H9 (cell line): ENCODE data around the gene VRK3. TPM values are rescaled to one million over a fixed set of nuclear protein-coding genes. Genes with fewer than 3 reads are reported as not detected.

ENCODE experiments used
- DNase-seq: peaks from one replicate; pipeline ENCODE4 v3.0.0-alpha.2; 2017
- H2AFZ ChIP-seq: one replicate; pipeline ENCODE4 v1.6.1; 2013; ENCODE audit warnings: mild to moderate bottlenecking, low read length, control low read depth, moderate library complexity
- H2AK5ac ChIP-seq: 2 replicates; pipeline ENCODE4 v1.6.1; 2013; ENCODE audit warnings: low read length, control low read depth, mixed read lengths; ENCODE audit not compliant: insufficient read length
- H2BK120ac ChIP-seq: one replicate; pipeline ENCODE4 v1.6.1; 2013; ENCODE audit warnings: low read depth, mild to moderate bottlenecking, low read length, control low read depth, inconsistent platforms; ENCODE audit not compliant: poor library complexity, severe bottlenecking
- H2BK12ac ChIP-seq: 2 replicates; pipeline ENCODE4 v1.6.1; 2013; ENCODE audit warnings: low read length, control low read depth, mixed read lengths, low read depth; ENCODE audit not compliant: insufficient read length
- H2BK15ac ChIP-seq: 2 replicates; pipeline ENCODE4 v1.6.1; 2013; ENCODE audit warnings: low read depth, low read length, control low read depth
- H2BK20ac ChIP-seq: one replicate; pipeline ENCODE4 v1.6.1; 2013; ENCODE audit warnings: low read depth, mild to moderate bottlenecking, low read length, control low read depth, inconsistent platforms; ENCODE audit not compliant: poor library complexity, severe bottlenecking
- H2BK5ac ChIP-seq: 2 replicates; pipeline ENCODE4 v1.6.1; 2013; ENCODE audit warnings: low read length, control low read depth, mixed read lengths; ENCODE audit not compliant: insufficient read length
- H3K14ac ChIP-seq: 2 replicates; pipeline ENCODE4 v1.6.1; 2013; ENCODE audit warnings: low read length, control low read depth; ENCODE audit not compliant: insufficient read depth
- H3K18ac ChIP-seq: 2 replicates; pipeline ENCODE4 v1.6.1; 2013; ENCODE audit warnings: low read depth, mild to moderate bottlenecking, mixed read lengths, low read length, control low read depth; ENCODE audit not compliant: insufficient read length
- H3K23ac ChIP-seq: 2 replicates; pipeline ENCODE4 v1.6.1; 2013; ENCODE audit warnings: low read length, control low read depth, mixed read lengths, low read depth; ENCODE audit not compliant: insufficient read length
- H3K23me2 ChIP-seq: 2 replicates; pipeline ENCODE4 v1.6.1; 2013; ENCODE audit warnings: low read depth, mild to moderate bottlenecking, mixed read lengths, low read length, control low read depth; ENCODE audit not compliant: insufficient read length, poor library complexity, severe bottlenecking
- H3K27ac ChIP-seq: 2 replicates; pipeline ENCODE4 v1.5.1; 2013; ENCODE audit warnings: low read length, control low read depth, mixed read lengths, low read depth; ENCODE audit not compliant: insufficient read length
- H3K27me3 ChIP-seq: 2 replicates; pipeline ENCODE4 v1.6.1; 2013; ENCODE audit warnings: low read length, control low read depth, inconsistent platforms; ENCODE audit not compliant: insufficient read depth
- H3K4ac ChIP-seq: 2 replicates; pipeline ENCODE4 v1.6.1; 2013; ENCODE audit warnings: low read depth, mild to moderate bottlenecking, control low read depth, inconsistent platforms, low read length, moderate library complexity
- H3K4me1 ChIP-seq: 2 replicates; pipeline ENCODE4 v1.6.1; 2013; ENCODE audit warnings: low read length, control low read depth, inconsistent platforms; ENCODE audit not compliant: insufficient read depth
- H3K4me2 ChIP-seq: 2 replicates; pipeline ENCODE4 v1.6.1; 2013; ENCODE audit warnings: low read length, control low read depth, mixed read lengths; ENCODE audit not compliant: insufficient read length, insufficient read depth
- H3K56ac ChIP-seq: 2 replicates; pipeline ENCODE4 v1.6.1; 2013; ENCODE audit warnings: low read depth, mild to moderate bottlenecking, mixed read lengths, low read length, control low read depth; ENCODE audit not compliant: insufficient read length
- H3K79me1 ChIP-seq: 2 replicates; pipeline ENCODE4 v1.6.1; 2013; ENCODE audit warnings: low read depth, mild to moderate bottlenecking, moderate library complexity, low read length, control low read depth, inconsistent platforms; ENCODE audit not compliant: insufficient read depth, poor library complexity, severe bottlenecking
- H3K79me2 ChIP-seq: 2 replicates; pipeline ENCODE4 v1.6.1; 2013; ENCODE audit warnings: low read length, control low read depth, inconsistent platforms; ENCODE audit not compliant: insufficient read depth
- H3K9ac ChIP-seq: 2 replicates; pipeline ENCODE4 v1.6.1; 2013; ENCODE audit warnings: low read length, control low read depth, mixed read lengths; ENCODE audit not compliant: insufficient read length; ENCODE audit errors: extremely low read depth
- H3K9me3 ChIP-seq: one replicate; pipeline ENCODE4 v1.6.1; 2013; ENCODE audit warnings: low read depth, low read length, inconsistent platforms; ENCODE audit not compliant: control insufficient read depth
- H3T11ph ChIP-seq: one replicate; pipeline ENCODE4 v1.6.1; 2013; ENCODE audit warnings: mild to moderate bottlenecking, low read length, control low read depth, inconsistent platforms
- H4K20me1 ChIP-seq: one replicate; pipeline ENCODE4 v1.6.1; 2013; ENCODE audit not compliant: control insufficient read depth, insufficient read length, insufficient read depth
- H4K5ac ChIP-seq: 2 replicates; pipeline ENCODE4 v1.6.1; 2013; ENCODE audit warnings: low read depth, mild to moderate bottlenecking, mixed read lengths, low read length, control low read depth; ENCODE audit not compliant: insufficient read length
- H4K8ac ChIP-seq: replicated peaks from 2 replicates; pipeline ENCODE4 v1.6.1; 2013; ENCODE audit warnings: low read length, control low read depth, mixed read lengths, low read depth; ENCODE audit not compliant: insufficient read length
- H4K91ac ChIP-seq: 2 replicates; pipeline ENCODE4 v1.6.1; 2013; ENCODE audit warnings: low read depth, mild to moderate bottlenecking, moderate library complexity, mixed read lengths, low read length, control low read depth; ENCODE audit not compliant: insufficient read length
- H3K27ac Mint-ChIP-seq, 3 experiments: 2 replicates in 2 of 3; 3 replicates in 1 of 3; pipeline ENCODE4 v1.8.0; 2020 to 2021; ENCODE audit warnings: mixed read lengths in 3 of 3, mild to moderate bottlenecking in 1 of 3, moderate library complexity in 1 of 3
- H3K27me3 Mint-ChIP-seq: 2 replicates; pipeline ENCODE4 v1.8.0; 2021; ENCODE audit warnings: low read depth, mild to moderate bottlenecking, moderate library complexity, mixed read lengths
- H3K36me3 Mint-ChIP-seq, 3 experiments: 2 replicates in 2 of 3; 3 replicates in 1 of 3; pipeline ENCODE4 v1.8.0; 2020 to 2021; ENCODE audit warnings: low read depth in 3 of 3, mixed read lengths in 3 of 3; ENCODE audit not compliant: insufficient read depth in 1 of 3
- H3K4me1 Mint-ChIP-seq, 2 experiments: 2 replicates each; pipeline ENCODE4 v1.8.0; 2020; ENCODE audit warnings: mixed read lengths in 2 of 2
- H3K4me3 Mint-ChIP-seq, 2 experiments: 2 replicates in 1 of 2; 3 replicates in 1 of 2; pipeline ENCODE4 v1.8.0; 2020 to 2021; ENCODE audit warnings: mild to moderate bottlenecking in 2 of 2, mixed read lengths in 2 of 2, moderate library complexity in 1 of 2
- H3K9me3 Mint-ChIP-seq, 2 experiments: 2 replicates in 1 of 2; 3 replicates in 1 of 2; pipeline ENCODE4 v1.8.0; 2020; ENCODE audit warnings: mild to moderate bottlenecking in 2 of 2, mixed read lengths in 2 of 2, moderate library complexity in 1 of 2
- WGBS: extraction: QIAGEN DNeasy Blood & Tissue Kit; methylation state at CpG from one replicate; pipeline ENCODE4 v1.1.7; 2013; ENCODE audit warnings: missing lambda C conversion rate, low lambda C conversion rate, mixed read lengths; ENCODE audit not compliant: insufficient read length; ENCODE audit errors: extremely low coverage; 5-methylcytosine and 5-hydroxymethylcytosine counted together
- total RNA-seq: library from RNA; stranded (reverse); gene quantifications from 2 replicates; pipeline ENCODE4 v1.2.1, GENCODE V29; 2021
- TF ChIP-seq, protein P1 (sequence below): fragments of 200-600 bp; sonication (generic); conservative IDR thresholded peaks from 3 replicates; pipeline ENCODE4 v1.8.0; 2021; ENCODE audit warnings: antibody characterized with exemption, mild to moderate bottlenecking

The VRK3 gene
- total RNA-seq, 1 experiment from 2014 or later = 33.5 TPM

DNA sequence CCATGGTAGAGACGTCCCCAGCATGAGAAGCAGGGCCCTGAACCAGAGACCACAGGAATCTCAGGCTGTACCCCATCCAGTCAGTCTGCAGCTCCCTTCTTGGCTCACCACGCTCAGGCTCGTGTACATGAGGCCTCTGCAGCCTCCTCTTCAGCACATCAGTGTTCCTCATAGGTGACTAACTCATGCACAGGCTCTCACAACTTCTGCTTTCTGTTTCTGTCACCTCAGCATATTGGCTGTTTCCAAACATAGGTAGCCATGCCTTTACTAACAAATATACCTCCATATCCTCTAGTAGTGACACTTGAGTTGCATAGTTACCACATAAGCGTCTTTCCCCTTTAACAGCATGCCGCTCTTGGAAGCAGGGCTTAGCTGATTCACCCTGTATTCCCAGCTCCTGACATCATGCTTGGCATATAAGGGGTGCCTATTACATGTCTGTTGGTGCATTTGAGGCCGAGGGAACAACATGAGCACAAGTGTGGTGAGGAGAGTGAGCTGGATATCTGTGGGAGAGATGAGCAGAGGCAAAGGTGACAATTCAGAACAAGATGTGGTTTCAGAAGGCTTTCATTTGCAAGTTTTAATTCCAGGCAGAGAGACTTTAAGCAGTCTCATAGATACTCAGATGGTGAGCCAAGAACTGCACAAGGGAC is 17.3 kb upstream of the VRK3 start:
- Histone ChIP-seq H3K79me1 (no peaks in the 10 kb centered on the region), H3K79me2 (no peaks in the 10 kb centered on the region), H3K9me3 (peaks cover 55% of the 10 kb centered on the region), H3K4me1 (no peaks in the 10 kb centered on the region), H3K23ac (no peak overlapping the region), H3T11ph (no peak overlapping the region), H2BK12ac (no peak overlapping the region), H4K91ac (no peak overlapping the region), H3K18ac (no peak overlapping the region), H3K23me2 (no peaks in the 10 kb centered on the region), H4K5ac (no peak overlapping the region), H4K8ac (no peak overlapping the region), H2AFZ (no peak overlapping the region), H4K20me1 (no peaks in the 10 kb centered on the region), H3K56ac (no peak overlapping the region), H3K4ac (no peak overlapping the region), H2BK20ac (no peak overlapping the region), H2BK120ac (no peak overlapping the region), H3K27me3 (no peaks in the 10 kb centered on the region), H2BK5ac (no peak overlapping the region), H2AK5ac (no peak overlapping the region), H2BK15ac (no peak overlapping the region), H3K9ac (no peak overlapping the region), H3K27ac (no peak overlapping the region), H3K14ac (no peak overlapping the region), H3K4me2 (no peak overlapping the region)
- TF ChIP-seq, protein P1, sequence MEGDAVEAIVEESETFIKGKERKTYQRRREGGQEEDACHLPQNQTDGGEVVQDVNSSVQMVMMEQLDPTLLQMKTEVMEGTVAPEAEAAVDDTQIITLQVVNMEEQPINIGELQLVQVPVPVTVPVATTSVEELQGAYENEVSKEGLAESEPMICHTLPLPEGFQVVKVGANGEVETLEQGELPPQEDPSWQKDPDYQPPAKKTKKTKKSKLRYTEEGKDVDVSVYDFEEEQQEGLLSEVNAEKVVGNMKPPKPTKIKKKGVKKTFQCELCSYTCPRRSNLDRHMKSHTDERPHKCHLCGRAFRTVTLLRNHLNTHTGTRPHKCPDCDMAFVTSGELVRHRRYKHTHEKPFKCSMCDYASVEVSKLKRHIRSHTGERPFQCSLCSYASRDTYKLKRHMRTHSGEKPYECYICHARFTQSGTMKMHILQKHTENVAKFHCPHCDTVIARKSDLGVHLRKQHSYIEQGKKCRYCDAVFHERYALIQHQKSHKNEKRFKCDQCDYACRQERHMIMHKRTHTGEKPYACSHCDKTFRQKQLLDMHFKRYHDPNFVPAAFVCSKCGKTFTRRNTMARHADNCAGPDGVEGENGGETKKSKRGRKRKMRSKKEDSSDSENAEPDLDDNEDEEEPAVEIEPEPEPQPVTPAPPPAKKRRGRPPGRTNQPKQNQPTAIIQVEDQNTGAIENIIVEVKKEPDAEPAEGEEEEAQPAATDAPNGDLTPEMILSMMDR = no peak
- H3K36me3 Mint-ChIP-seq = peaks cover 89 to 92% (median 90%) of the 10 kb centered on the region in 3 experiments
- peaks cover 6% of the 10 kb centered on the region for H3K27me3 Mint-ChIP-seq
- peaks cover 57 to 58% of the 10 kb centered on the region in 2 experiments for H3K9me3 Mint-ChIP-seq
- no peaks in the 10 kb centered on the region for H3K4me1 Mint-ChIP-seq
- no peak overlapping the region for H3K4me3 Mint-ChIP-seq
- DNase-seq = no peak
- no CpG with 5 or more reads among the region's 6 CpGs for WGBS
- H3K27ac Mint-ChIP-seq = no peak overlapping the region
